HEK293 (cell line): ENCODE results near the gene PDE8B.

Source experiments
- GLI4 ChIP-seq: fragments of 450-650 bp; formaldehyde crosslinking; IDR thresholded peaks from 2 replicates; pipeline ENCODE4 v1.5.1; 2016; ENCODE audit warnings: missing biosample characterization, missing genetic modification characterization
- RBAK ChIP-seq: fragments of 450-650 bp; formaldehyde crosslinking; IDR thresholded peaks from 2 replicates; pipeline ENCODE4 v1.5.1; 2016; ENCODE audit warnings: missing biosample characterization, missing genetic modification characterization
- ZFP69B ChIP-seq: fragments of 450-650 bp; formaldehyde crosslinking; IDR thresholded peaks from 2 replicates; pipeline ENCODE4 v1.5.1; 2016; ENCODE audit warnings: missing biosample characterization, missing genetic modification characterization
- ZNF274 ChIP-seq, 2 experiments: fragments of 200-500 bp in 1 of 2; fragments of 450-650 bp in 1 of 2; sonication (Bioruptor generic) in 1 of 2; formaldehyde crosslinking in 1 of 2; IDR thresholded peaks; 2 replicates each; pipeline versions ENCODE4 v1.5.1 to v1.6.1; 2014 to 2016; ENCODE audit warnings: borderline replicate concordance in 1 of 2, inconsistent platforms in 1 of 2, low read length in 1 of 2, missing biosample characterization in 1 of 2, missing genetic modification characterization in 1 of 2
- ZNF600 ChIP-seq: fragments of 450-650 bp; formaldehyde crosslinking; IDR thresholded peaks from 2 replicates; pipeline ENCODE4 v1.5.1; 2016; ENCODE audit warnings: missing biosample characterization, missing genetic modification characterization
- ZNF654 ChIP-seq: fragments of 450-650 bp; formaldehyde crosslinking; IDR thresholded peaks from 2 replicates; pipeline ENCODE4 v1.5.1; 2016; ENCODE audit warnings: low read depth, missing biosample characterization, missing genetic modification characterization
- TF ChIP-seq, protein P1 (sequence below): sonication (generic); formaldehyde crosslinking; IDR thresholded peaks from 2 replicates; pipeline ENCODE4 v1.8.1; 2022; ENCODE audit warnings: mild to moderate bottlenecking, moderate library complexity, missing genetic modification reagents
- TF ChIP-seq, protein P2 (sequence below): fragments of 450-650 bp; formaldehyde crosslinking; IDR thresholded peaks from 2 replicates; pipeline ENCODE4 v1.5.1; 2016; ENCODE audit warnings: missing biosample characterization, missing genetic modification characterization
- TF ChIP-seq, protein P3 (sequence below): fragments of 450-650 bp; formaldehyde crosslinking; IDR thresholded peaks from 2 replicates; pipeline ENCODE4 v1.5.1; 2016; ENCODE audit warnings: missing biosample characterization, missing genetic modification characterization

DNA sequence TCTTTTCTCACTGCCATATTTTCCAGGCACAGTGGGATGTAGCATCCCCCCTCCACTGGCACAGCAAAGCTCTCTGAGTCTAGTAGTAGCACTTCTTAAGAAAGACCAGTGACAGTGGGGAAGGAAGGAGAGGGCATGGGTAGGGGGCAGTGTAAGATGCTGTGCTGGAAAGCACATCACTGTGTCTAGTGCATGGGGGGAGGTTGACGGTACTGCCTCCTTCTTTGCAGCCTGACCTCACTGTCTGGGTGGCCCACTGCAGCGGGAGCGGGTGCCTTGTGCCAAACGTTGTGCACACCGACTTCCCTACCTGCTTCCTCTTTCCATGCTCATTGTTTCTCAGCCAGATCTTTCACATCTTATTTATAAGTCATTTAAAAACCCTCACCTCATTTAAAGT is 91.8 kb downstream of the PDE8B start:
- TF ChIP-seq RBAK (tag by site-specific recombination) (no peak), GLI4 (tag by site-specific recombination) (no peak), ZNF274 (IDR thresholded peaks at IDR 0.05; ENCODE audit: low read length) (no peak), ZNF274 (tag by site-specific recombination; IDR thresholded peaks at IDR 0.05; ENCODE audit: borderline replicate concordance) (no peak), ZNF654 (tag by site-specific recombination) (no peak), ZNF600 (no peak), ZFP69B (no peak)
- TF ChIP-seq, protein P1, sequence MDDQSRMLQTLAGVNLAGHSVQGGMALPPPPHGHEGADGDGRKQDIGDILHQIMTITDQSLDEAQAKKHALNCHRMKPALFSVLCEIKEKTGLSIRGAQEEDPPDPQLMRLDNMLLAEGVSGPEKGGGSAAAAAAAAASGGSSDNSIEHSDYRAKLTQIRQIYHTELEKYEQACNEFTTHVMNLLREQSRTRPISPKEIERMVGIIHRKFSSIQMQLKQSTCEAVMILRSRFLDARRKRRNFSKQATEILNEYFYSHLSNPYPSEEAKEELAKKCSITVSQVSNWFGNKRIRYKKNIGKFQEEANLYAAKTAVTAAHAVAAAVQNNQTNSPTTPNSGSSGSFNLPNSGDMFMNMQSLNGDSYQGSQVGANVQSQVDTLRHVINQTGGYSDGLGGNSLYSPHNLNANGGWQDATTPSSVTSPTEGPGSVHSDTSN (CRISPR knock-in tag) = no peak
- TF ChIP-seq, protein P2, sequence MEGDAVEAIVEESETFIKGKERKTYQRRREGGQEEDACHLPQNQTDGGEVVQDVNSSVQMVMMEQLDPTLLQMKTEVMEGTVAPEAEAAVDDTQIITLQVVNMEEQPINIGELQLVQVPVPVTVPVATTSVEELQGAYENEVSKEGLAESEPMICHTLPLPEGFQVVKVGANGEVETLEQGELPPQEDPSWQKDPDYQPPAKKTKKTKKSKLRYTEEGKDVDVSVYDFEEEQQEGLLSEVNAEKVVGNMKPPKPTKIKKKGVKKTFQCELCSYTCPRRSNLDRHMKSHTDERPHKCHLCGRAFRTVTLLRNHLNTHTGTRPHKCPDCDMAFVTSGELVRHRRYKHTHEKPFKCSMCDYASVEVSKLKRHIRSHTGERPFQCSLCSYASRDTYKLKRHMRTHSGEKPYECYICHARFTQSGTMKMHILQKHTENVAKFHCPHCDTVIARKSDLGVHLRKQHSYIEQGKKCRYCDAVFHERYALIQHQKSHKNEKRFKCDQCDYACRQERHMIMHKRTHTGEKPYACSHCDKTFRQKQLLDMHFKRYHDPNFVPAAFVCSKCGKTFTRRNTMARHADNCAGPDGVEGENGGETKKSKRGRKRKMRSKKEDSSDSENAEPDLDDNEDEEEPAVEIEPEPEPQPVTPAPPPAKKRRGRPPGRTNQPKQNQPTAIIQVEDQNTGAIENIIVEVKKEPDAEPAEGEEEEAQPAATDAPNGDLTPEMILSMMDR (tag by site-specific recombination) = no peak
- TF ChIP-seq, protein P3, sequence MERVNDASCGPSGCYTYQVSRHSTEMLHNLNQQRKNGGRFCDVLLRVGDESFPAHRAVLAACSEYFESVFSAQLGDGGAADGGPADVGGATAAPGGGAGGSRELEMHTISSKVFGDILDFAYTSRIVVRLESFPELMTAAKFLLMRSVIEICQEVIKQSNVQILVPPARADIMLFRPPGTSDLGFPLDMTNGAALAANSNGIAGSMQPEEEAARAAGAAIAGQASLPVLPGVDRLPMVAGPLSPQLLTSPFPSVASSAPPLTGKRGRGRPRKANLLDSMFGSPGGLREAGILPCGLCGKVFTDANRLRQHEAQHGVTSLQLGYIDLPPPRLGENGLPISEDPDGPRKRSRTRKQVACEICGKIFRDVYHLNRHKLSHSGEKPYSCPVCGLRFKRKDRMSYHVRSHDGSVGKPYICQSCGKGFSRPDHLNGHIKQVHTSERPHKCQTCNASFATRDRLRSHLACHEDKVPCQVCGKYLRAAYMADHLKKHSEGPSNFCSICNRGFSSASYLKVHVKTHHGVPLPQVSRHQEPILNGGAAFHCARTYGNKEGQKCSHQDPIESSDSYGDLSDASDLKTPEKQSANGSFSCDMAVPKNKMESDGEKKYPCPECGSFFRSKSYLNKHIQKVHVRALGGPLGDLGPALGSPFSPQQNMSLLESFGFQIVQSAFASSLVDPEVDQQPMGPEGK (tag by site-specific recombination) = no peak
